ENCODE measurements around the gene B4GALNT4. TPM values are rescaled to one million over a fixed set of nuclear protein-coding genes. Genes with fewer than 3 reads are reported as not detected.
"Not testable (repeated sequence)": the region's sequence is repeated elsewhere in the genome, so short reads cannot be mapped to it uniquely, and the experiment has no call there.

B4GALNT4 gene, protein sequence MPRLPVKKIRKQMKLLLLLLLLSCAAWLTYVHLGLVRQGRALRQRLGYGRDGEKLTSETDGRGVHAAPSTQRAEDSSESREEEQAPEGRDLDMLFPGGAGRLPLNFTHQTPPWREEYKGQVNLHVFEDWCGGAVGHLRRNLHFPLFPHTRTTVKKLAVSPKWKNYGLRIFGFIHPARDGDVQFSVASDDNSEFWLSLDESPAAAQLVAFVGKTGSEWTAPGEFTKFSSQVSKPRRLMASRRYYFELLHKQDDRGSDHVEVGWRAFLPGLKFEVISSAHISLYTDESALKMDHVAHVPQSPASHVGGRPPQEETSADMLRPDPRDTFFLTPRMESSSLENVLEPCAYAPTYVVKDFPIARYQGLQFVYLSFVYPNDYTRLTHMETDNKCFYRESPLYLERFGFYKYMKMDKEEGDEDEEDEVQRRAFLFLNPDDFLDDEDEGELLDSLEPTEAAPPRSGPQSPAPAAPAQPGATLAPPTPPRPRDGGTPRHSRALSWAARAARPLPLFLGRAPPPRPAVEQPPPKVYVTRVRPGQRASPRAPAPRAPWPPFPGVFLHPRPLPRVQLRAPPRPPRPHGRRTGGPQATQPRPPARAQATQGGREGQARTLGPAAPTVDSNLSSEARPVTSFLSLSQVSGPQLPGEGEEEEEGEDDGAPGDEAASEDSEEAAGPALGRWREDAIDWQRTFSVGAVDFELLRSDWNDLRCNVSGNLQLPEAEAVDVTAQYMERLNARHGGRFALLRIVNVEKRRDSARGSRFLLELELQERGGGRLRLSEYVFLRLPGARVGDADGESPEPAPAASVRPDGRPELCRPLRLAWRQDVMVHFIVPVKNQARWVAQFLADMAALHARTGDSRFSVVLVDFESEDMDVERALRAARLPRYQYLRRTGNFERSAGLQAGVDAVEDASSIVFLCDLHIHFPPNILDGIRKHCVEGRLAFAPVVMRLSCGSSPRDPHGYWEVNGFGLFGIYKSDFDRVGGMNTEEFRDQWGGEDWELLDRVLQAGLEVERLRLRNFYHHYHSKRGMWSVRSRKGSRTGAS
- total RNA-seq, result not detected
- long read RNA-seq, result 0 reads

GRCh38 chr11:369336-370018, at the start of gene B4GALNT4:
TSS of gene B4GALNT4 (plus strand) at chr11:369499. CDS start at chr11:369804, 305 bp downstream.
- DNase-seq (ENCODE audit: low spot score), result no peak

DNA sequence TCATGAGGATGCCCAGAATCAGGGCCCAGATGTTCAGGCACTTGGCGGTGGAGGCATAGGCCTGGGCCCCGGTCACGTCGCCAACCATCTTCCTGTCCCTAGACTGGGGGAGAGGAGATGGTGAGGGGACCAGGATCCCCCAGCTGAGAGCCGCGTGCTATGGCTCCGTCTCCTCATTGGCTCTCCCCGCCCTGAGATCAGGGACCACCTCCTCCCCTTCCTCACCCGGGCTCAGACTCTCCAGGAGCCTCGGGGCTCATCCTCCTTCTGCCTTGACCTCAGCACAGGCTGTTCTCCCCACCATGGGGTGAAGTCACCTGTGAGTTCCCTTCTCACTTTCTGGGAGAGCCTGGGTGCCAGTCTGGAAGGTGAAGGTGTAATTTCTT, 49.4 kb upstream of the B4GALNT4 start:
- peak; percentile 20 for DNase-seq (ENCODE audit: low spot score)

DNA sequence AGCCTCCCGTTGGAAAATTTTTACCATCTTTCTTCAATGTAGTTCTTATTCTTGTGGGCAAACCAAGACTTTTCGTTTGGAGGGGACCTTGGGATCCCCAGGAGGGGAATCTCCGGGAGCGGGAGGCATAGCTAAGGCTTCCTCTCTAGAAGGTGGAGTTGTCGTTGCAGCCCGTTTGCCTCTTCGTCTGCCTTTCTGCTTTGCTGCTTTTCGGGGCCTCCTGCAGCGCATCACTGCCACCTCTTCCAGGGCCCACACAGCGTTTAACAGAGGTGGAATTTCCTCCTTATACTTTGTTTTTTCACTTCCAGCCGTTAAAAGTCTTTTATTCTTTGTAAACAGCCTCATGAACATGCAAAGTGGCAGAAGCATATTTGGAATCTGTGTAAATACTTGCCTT, 45.1 kb upstream of the B4GALNT4 start:
- DNase-seq (ENCODE audit: low spot score), result peak; percentile 80

DNA sequence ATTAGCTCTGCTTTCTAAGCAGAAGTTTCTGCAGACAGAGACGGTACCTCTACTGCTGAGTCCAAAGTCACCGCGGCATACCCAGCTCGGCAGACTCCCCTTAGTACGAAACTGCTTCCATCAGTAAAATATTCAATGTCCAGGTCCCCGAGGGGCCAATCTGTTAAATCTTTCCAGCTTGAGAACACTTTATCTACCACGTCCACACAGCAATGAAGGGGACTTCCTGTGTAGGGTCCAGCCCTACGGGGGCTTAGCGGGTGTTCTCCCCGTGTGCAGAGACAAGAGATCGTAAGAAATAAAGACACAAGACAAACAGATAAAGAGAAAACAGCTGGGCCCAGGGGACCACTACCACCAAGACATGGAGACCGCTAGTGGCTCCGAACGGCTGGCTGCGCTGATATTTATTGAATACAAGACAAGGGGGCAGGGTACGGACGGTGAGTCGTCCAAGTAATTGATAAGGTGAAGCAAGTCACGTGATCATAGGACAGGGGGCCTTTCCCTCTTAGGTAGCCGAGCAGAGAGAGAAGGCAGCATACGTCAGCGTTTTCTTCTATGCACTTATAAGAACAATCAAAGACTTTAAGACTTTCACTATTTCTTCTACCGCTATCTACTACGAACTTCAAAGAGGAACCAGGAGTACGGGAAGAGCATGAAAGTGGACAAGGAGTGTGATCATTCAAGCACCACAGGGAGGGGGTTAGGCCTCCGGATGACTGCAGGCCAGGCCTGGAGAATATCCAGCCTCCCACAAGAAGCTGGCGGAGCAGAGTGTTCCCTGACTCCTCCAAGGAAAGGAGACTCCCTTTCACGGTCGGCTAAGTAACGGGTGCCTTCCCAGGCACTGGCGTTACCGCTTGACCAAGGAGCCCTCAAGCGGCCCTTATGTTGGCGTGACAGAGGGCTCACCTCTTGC, 44.4 kb upstream of the B4GALNT4 start:
- DNase-seq (ENCODE audit: low spot score), result peak; percentile 51

DNA sequence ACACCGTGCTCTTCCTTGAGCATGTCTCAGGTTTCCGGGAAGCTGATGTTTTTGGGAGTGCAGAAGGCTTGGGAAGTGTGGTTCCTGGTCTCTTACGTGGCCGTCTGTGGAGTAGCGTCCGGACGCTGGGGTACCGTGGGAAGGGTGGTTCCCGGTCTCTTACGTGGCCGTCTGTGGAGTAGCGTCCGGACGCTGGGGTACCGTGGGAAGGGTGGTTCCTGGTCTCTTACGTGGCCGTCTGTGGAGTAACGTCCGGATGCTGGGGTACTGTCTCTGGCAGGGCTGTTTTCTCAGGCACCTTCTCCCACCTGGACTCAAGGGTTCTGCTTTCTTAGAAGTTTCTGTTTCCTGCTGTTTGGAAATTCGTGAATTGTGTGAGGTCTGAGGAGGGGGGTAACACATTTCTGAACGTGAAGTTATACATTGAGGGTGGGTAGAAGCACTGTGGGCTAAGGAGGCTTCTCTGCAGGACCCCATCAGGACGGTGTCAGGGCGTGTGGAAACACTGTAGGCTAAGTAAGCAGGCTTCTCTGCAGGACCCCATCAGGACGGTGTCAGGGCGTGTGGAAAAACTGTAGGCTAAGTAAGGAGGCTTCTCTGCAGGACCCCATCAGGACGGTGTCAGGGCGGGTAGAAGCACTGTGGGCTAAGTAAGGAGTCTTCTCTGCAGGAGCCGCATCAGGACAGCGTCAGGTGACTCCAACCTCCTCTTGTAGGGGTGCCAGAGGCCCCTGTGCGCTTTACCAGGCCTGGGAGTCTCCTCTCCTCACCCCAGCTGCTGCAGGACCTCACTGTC, 43.3 kb upstream of the B4GALNT4 start:
- DNase-seq (ENCODE audit: low spot score), result peak; percentile 72

DNA sequence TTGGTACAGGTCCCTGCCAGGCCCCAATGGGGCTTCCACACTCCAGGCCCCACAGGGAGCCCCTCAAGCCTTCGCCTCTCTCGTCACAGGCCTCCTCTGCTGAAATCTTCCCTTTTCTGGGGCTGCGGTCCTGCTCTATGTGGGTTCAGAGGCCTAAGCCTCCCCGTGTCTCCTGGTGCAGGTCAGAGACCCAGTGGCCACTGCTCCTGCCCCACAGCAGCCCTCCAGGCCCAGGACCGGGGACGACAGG, 42.8 kb upstream of the B4GALNT4 start:
- no peak for DNase-seq (ENCODE audit: low spot score)

GRCh38 chr11:326842-327580, 42.3 kb upstream of the B4GALNT4 start:
- peak; percentile 94 for DNase-seq (ENCODE audit: low spot score)

- no peak for DNase-seq (ENCODE audit: low spot score)
Observed at GRCh38 chr11:327581-327923, 41.7 kb upstream of the B4GALNT4 start.

GRCh38 chr11:328012-328411, 41.3 kb upstream of the B4GALNT4 start:
- peak; percentile 68 for DNase-seq (ENCODE audit: low spot score)

DNA sequence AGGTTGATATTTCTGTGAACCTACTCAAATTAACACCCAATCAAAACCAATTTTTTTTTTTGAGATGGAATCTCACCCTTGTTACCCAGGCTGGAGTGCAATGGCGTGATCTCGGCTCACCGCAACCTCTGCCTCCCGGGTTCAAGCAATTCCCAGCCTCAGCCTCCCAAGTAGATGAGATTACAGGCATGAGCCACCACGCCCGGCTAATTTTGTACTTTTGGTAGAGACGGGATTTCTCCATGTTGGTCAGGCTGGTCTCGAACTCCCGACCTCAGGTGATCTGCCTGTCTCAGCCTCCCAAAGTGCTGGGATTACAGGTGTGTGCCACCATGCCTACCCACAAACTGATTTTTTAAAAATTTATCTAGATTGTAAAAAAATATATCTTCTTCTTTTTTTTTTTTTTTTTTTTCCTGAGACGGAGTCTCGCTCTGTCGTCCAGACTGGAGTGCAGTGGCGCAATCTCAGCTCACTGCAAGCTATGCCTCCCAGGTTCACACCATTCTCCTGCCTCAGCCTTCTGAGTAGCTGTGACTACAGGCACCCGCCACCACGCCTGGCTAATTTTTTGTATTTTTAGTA, 40.7 kb upstream of the B4GALNT4 start:
- not testable (repeated sequence) for DNase-seq (ENCODE audit: low spot score)

GRCh38 chr11:329886-330253, 39.4 kb upstream of the B4GALNT4 start:
- no peak for DNase-seq (ENCODE audit: low spot score)

- peak; percentile 68 for DNase-seq (ENCODE audit: low spot score)
Observed at GRCh38 chr11:330307-330693, 39.0 kb upstream of the B4GALNT4 start.

- peak; percentile 74 for DNase-seq (ENCODE audit: low spot score)
Observed at GRCh38 chr11:330694-331357, 38.5 kb upstream of the B4GALNT4 start.

GRCh38 chr11:331358-332060, 37.8 kb upstream of the B4GALNT4 start:
- peak; percentile 75 for DNase-seq (ENCODE audit: low spot score)

DNA sequence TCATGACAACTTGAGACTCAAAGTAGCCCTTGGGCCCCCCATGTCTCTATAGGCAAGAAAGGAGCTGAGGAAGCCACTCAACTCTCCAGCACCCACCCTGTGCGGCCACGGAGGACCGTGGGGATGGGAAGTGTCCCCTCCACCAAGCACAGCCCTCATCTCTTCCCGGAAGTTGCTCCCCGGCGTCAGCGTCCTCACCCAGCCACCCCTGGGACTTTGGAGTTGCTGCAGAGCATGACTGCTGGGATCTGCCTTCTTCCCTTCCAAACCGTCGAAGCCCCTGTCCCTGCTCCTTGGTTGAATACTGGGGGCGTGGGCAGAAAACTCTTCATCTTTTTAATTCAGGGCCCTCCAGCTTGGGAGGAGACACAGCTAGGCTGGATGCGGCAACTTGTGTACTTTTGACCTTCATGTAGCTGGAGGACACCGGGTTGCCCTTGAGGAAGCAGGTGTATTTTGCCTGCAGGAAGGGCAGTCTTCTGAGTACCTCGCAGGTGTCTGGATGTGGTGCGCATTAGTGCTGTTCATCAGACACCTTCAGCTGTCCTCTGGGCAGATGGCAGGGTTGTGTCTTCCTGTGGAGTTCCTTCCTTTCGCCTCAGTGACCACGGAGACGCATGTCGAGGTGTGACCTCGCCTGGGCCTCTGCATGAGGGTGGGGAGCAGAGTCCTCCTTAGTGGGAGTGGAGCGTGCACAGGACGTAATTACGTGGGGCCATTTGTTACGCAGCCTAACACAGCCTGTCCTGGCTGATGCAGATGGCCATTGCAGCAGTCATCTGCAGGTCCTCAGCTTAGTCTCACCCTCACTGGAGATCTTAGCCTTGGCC, 36.4 kb upstream of the B4GALNT4 start:
- DNase-seq (ENCODE audit: low spot score), result peak; percentile 78

GRCh38 chr11:333616-334263, 35.6 kb upstream of the B4GALNT4 start:
- DNase-seq (ENCODE audit: low spot score), result peak; percentile 68
